ENCODE data around the gene PITPNC1. TPM values are rescaled to one million over a fixed set of nuclear protein-coding genes. Genes with fewer than 3 reads are reported as not detected.

PITPNC1 gene
- total RNA-seq, 1 experiment from 2014 or later, result 37.5 TPM

DNA sequence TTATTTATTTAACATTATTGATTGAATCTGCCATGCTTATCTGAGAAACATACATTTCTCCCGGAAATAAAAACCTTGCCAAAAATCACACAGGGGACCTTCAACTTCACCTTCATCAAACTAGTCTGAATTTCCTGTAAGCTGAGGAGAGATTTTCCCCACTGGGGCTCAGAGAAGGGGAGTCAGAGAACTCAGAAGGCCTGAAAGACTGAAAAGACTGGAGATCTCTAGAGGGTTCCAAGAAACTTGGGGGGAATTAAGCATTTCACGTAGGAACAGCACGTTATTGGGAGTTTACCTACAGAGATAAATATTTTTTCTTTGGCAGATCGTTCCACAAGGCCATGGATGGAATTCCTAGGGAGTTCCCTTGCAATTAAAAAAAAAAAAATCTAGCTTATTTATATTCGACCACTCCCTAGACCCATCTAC, 340.1 kb downstream of the PITPNC1 start:
- TF ChIP-seq, protein P1, sequence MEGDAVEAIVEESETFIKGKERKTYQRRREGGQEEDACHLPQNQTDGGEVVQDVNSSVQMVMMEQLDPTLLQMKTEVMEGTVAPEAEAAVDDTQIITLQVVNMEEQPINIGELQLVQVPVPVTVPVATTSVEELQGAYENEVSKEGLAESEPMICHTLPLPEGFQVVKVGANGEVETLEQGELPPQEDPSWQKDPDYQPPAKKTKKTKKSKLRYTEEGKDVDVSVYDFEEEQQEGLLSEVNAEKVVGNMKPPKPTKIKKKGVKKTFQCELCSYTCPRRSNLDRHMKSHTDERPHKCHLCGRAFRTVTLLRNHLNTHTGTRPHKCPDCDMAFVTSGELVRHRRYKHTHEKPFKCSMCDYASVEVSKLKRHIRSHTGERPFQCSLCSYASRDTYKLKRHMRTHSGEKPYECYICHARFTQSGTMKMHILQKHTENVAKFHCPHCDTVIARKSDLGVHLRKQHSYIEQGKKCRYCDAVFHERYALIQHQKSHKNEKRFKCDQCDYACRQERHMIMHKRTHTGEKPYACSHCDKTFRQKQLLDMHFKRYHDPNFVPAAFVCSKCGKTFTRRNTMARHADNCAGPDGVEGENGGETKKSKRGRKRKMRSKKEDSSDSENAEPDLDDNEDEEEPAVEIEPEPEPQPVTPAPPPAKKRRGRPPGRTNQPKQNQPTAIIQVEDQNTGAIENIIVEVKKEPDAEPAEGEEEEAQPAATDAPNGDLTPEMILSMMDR (conservative IDR thresholded peaks at IDR 0.05), result no peak

More for the DNA sequence above, 340.1 kb downstream of the PITPNC1 start:
- Histone ChIP-seq H3T11ph (ENCODE audit: low read length) (no peak overlapping the region), H3K4ac (ENCODE audit: low read depth, low read length) (no peak overlapping the region), H2AK5ac (ENCODE audit: insufficient read length, low read length) (no peak overlapping the region), H2BK120ac (ENCODE audit: low read depth, low read length, poor library complexity, severe bottlenecking) (no peak overlapping the region), H4K8ac (replicated peaks; ENCODE audit: insufficient read length, low read depth, low read length) (no peak overlapping the region), H4K5ac (ENCODE audit: insufficient read length, low read depth, low read length) (no peak overlapping the region), H3K56ac (ENCODE audit: insufficient read length, low read depth, low read length) (no peak overlapping the region), H3K23me2 (ENCODE audit: insufficient read length, low read depth, low read length, poor library complexity, severe bottlenecking) (peaks cover 12% of the 10 kb centered on the region), H3K79me2 (ENCODE audit: insufficient read depth, low read length) (peaks cover 13% of the 10 kb centered on the region), H3K27me3 (ENCODE audit: insufficient read depth, low read length) (no peaks in the 10 kb centered on the region), H3K9me3 (ENCODE audit: control insufficient read depth, low read depth, low read length) (no peaks in the 10 kb centered on the region), H3K4me2 (ENCODE audit: insufficient read depth, insufficient read length, low read length) (peak overlapping the region; percentile 63), H3K9ac (ENCODE audit: extremely low read depth, insufficient read length, low read length) (peak overlapping the region; percentile 67), H2BK12ac (ENCODE audit: insufficient read length, low read depth, low read length) (no peak overlapping the region), H3K14ac (ENCODE audit: insufficient read depth, low read length) (no peak overlapping the region), H4K91ac (ENCODE audit: insufficient read length, low read depth, low read length) (no peak overlapping the region), H2BK5ac (ENCODE audit: insufficient read length, low read length) (no peak overlapping the region), H4K20me1 (ENCODE audit: control insufficient read depth, insufficient read depth, insufficient read length) (no peaks in the 10 kb centered on the region), H3K18ac (ENCODE audit: insufficient read length, low read depth, low read length) (no peak overlapping the region), H3K27ac (ENCODE audit: insufficient read length, low read depth, low read length) (no peak overlapping the region), H3K23ac (ENCODE audit: insufficient read length, low read depth, low read length) (no peak overlapping the region), H2BK15ac (ENCODE audit: low read depth, low read length) (no peak overlapping the region), H3K4me1 (ENCODE audit: insufficient read depth, low read length) (no peaks in the 10 kb centered on the region), H2BK20ac (ENCODE audit: low read depth, low read length, poor library complexity, severe bottlenecking) (no peak overlapping the region), H3K79me1 (ENCODE audit: insufficient read depth, low read depth, low read length, poor library complexity, severe bottlenecking) (no peaks in the 10 kb centered on the region), H2AFZ (ENCODE audit: low read length) (no peak overlapping the region)
- Mint-ChIP-seq H3K4me3 (peak overlapping the region; percentile 99 to 100), H3K27me3 (ENCODE audit: low read depth) (no peaks in the 10 kb centered on the region), H3K4me1 (peaks cover 6 to 22% of the 10 kb centered on the region in 2 experiments), H3K27ac (peak overlapping the region; percentile 90 to 98 (median 94); a peak in 6 of 7 replicates), H3K36me3 (ENCODE audit: insufficient read depth in 1 of 3, low read depth in 3 of 3) (peaks cover 22 to 27% (median 26%) of the 10 kb centered on the region in 3 experiments; a peak in 6 of 7 replicates), H3K9me3 (peaks cover 6% of the 10 kb centered on the region in 2 experiments; a peak in 4 of 5 replicates)
- no peak for DNase-seq
- WGBS (ENCODE audit: extremely low coverage, insufficient read length, low lambda C conversion rate), result no CpG with 5 or more reads among the region's 5 CpGs

Data from H9 (cell line).